ENCODE measurements around the gene TUBA3E.
"Not testable (repeated sequence)": the region's sequence is repeated elsewhere in the genome, so short reads cannot be mapped to it uniquely, and the experiment has no call there.

GRCh38 chr2:130202518-130202917 is 4.3 kb upstream of the TUBA3E start:
- not testable (repeated sequence) for TF ChIP-seq EZH2 (IDR thresholded peaks at IDR 0.05; ENCODE audit: insufficient read depth, poor library complexity, severe bottlenecking); EZH2phosphoT487 (IDR thresholded peaks at IDR 0.05; ENCODE audit: insufficient read depth, low read depth)

All from GM23248 (cell line).